Endothelial cell of umbilical vein (primary cell): ENCODE data around the gene LAPTM4A.

Experiments
- EZH2 ChIP-seq: IDR thresholded peaks from 2 replicates; pipeline ENCODE4 v1.6.1; 2012; ENCODE audit warnings: borderline replicate concordance, low read depth, mild to moderate bottlenecking, moderate library complexity, low read length, inconsistent platforms; ENCODE audit not compliant: severe bottlenecking
- JUN ChIP-seq: IDR thresholded peaks from 2 replicates; pipeline ENCODE4 v1.6.1; 2011; ENCODE audit warnings: borderline replicate concordance, low read depth; ENCODE audit not compliant: insufficient read length, insufficient read depth
- POLR2A ChIP-seq: IDR thresholded peaks from 2 replicates; pipeline ENCODE4 v1.6.1; 2012; ENCODE audit warnings: low read depth, mild to moderate bottlenecking, control low read depth, low read length
- POLR2AphosphoS5 ChIP-seq: IDR thresholded peaks from 2 replicates; pipeline ENCODE4 v1.6.1; 2012; ENCODE audit warnings: low read depth, mild to moderate bottlenecking, control low read depth, low read length, moderate library complexity; ENCODE audit not compliant: insufficient read depth
- TF ChIP-seq, protein P1 (sequence below), 2 donors: IDR thresholded peaks; 1 replicate in 1 of 2; 2 replicates in 1 of 2; pipeline ENCODE4 v1.5.1; 2011; ENCODE audit warnings: low read length in 2 of 2, mild to moderate bottlenecking in 2 of 2, moderate library complexity in 2 of 2, control low read depth in 1 of 2, inconsistent platforms in 1 of 2, low read depth in 1 of 2; ENCODE audit not compliant: insufficient read depth in 1 of 2; ENCODE audit errors: extremely low read depth in 1 of 2

- TF ChIP-seq, protein P1, sequence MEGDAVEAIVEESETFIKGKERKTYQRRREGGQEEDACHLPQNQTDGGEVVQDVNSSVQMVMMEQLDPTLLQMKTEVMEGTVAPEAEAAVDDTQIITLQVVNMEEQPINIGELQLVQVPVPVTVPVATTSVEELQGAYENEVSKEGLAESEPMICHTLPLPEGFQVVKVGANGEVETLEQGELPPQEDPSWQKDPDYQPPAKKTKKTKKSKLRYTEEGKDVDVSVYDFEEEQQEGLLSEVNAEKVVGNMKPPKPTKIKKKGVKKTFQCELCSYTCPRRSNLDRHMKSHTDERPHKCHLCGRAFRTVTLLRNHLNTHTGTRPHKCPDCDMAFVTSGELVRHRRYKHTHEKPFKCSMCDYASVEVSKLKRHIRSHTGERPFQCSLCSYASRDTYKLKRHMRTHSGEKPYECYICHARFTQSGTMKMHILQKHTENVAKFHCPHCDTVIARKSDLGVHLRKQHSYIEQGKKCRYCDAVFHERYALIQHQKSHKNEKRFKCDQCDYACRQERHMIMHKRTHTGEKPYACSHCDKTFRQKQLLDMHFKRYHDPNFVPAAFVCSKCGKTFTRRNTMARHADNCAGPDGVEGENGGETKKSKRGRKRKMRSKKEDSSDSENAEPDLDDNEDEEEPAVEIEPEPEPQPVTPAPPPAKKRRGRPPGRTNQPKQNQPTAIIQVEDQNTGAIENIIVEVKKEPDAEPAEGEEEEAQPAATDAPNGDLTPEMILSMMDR (IDR thresholded peaks at IDR 0.05; ENCODE audit: extremely low read depth in 1 of 2, insufficient read depth in 1 of 2, low read depth in 1 of 2, low read length in 2 of 2): no peak
- TF ChIP-seq JUN (no peak), POLR2A (no peak), POLR2AphosphoS5 (no peak), EZH2 (no peak)
Measured at GRCh38 chr2:20044778-20045177, 6.7 kb downstream of the LAPTM4A start.
